Sciatic nerve (tissue), 2 donors: Measurements from ENCODE around the gene PAN2. TPM values are rescaled to one million over a fixed set of nuclear protein-coding genes. Genes with fewer than 3 reads are reported as not detected.
"Not testable (repeated sequence)": the region's sequence is repeated elsewhere in the genome, so short reads cannot be mapped to it uniquely, and the experiment has no call there.

Experiments
- ATAC-seq: fragments of 200-7000 bp; cut with Tn5 transposase; one replicate; pipeline ENCODE4 v1.9.1; 2020; ENCODE audit warnings: mild to moderate bottlenecking, moderate library complexity
- DNase-seq: peaks from one replicate; pipeline ENCODE4 v3.0.0-alpha.2; 2020; ENCODE audit warnings: low spot score
- intact Hi-C: fragments of 100-400 bp; cut with DNase I; formaldehyde crosslinking; loops from one replicate; pipeline ENCODE4 v1.14.2; 2022
- total RNA-seq: library from RNA; stranded (reverse); fragmentation: NEBNext Ultra II Directional; extraction: Animal tissue kit (Norgen Biotek cat#: 25700); gene quantifications from one replicate; pipeline ENCODE4 v1.2.1, GENCODE V29; 2021
- donor health status: DM: no; HTN: no; CAD: no.
- donor health status: DM: no; HTN: no; CAD: no.

PAN2 gene
- total RNA-seq, 1 donor from 2014 or later, result 101 TPM

- intact Hi-C loops, DNase-seq, ATAC-seq: not testable (repeated sequence)
These were observed 49.5 kb downstream of the PAN2 start for GRCh38 chr12:56284263-56284662.

GRCh38 chr12:56282579-56282978 is 51.2 kb downstream of the PAN2 start:
- DNase-seq (no peak), ATAC-seq (no peak)
- intact Hi-C loops, result no loop called here

- intact Hi-C loops, result no loop called here
- no peak for DNase-seq
- no peak for ATAC-seq
These were observed 51.8 kb downstream of the PAN2 start for GRCh38 chr12:56282030-56282429.

- intact Hi-C loops, result no loop called here
- ATAC-seq (no peak), DNase-seq (no peak)
These were observed 53.0 kb downstream of the PAN2 start for GRCh38 chr12:56280849-56281248.

GRCh38 chr12:56278905-56279304 is 54.9 kb downstream of the PAN2 start:
- intact Hi-C loops, result no loop called here

GRCh38 chr12:56274299-56274698 is 59.5 kb downstream of the PAN2 start:
- DNase-seq, result no peak
- no peak for ATAC-seq
- intact Hi-C loops, result no loop called here

More at GRCh38 chr12:56278905-56279304, 54.9 kb downstream of the PAN2 start:
- DNase-seq (no peak), ATAC-seq (no peak)

- intact Hi-C loops, DNase-seq: not testable (repeated sequence)
These were observed 61.3 kb downstream of the PAN2 start for GRCh38 chr12:56272468-56272867.

GRCh38 chr12:56271031-56271430 is 62.8 kb downstream of the PAN2 start:
- intact Hi-C loops, result no loop called here
- DNase-seq (no peak), ATAC-seq (no peak)

More at GRCh38 chr12:56272468-56272867, 61.3 kb downstream of the PAN2 start:
- ATAC-seq, result not testable (repeated sequence)

- intact Hi-C loops, result no loop called here
- DNase-seq (peak; percentile 72), ATAC-seq (peak; percentile 27)
These were observed 66.2 kb downstream of the PAN2 start for GRCh38 chr12:56267443-56268071.

- DNase-seq, result peak; percentile 95
- intact Hi-C loops, result no loop called here
- peak; percentile 95 for ATAC-seq
These were observed 66.9 kb downstream of the PAN2 start, which contains the start of gene COQ10A for GRCh38 chr12:56266693-56267442. TSS of gene COQ10A (plus strand) at chr12:56266942. CDS start at chr12:56267119, 177 bp downstream.

Other genes starting within 250 kb of the PAN2 start
- 79.6 TPM for gene PA2G4, start 229.4 kb downstream of the PAN2 start, total RNA-seq
- 2,818 TPM for gene RPL41, start 217.4 kb downstream of the PAN2 start, total RNA-seq
- gene ZC3H10, start 215.7 kb downstream of the PAN2 start, total RNA-seq, result 9.0 TPM
- 85.9 TPM for gene ESYT1, start 205.7 kb downstream of the PAN2 start, total RNA-seq
- gene MYL6B, start 181.4 kb downstream of the PAN2 start, total RNA-seq, result 40.0 TPM
- 993 TPM for gene MYL6, start 175.6 kb downstream of the PAN2 start, total RNA-seq
- gene SMARCC2, start 144.5 kb downstream of the PAN2 start, total RNA-seq, result 160 TPM
- gene RNF41, start 112.1 kb downstream of the PAN2 start, total RNA-seq, result 40.7 TPM
- gene NABP2, start 109.7 kb downstream of the PAN2 start, total RNA-seq, result 18.5 TPM
- 0.80 TPM for gene SLC39A5, start 103.9 kb downstream of the PAN2 start, total RNA-seq
- 40.1 TPM for gene ANKRD52, start 75.6 kb downstream of the PAN2 start, total RNA-seq
- 8.3 TPM for gene COQ10A, start 67.1 kb downstream of the PAN2 start, total RNA-seq
- gene CS, start 33.7 kb downstream of the PAN2 start, total RNA-seq, result 106 TPM
- 87.3 TPM for gene CNPY2, start 18.0 kb downstream of the PAN2 start, total RNA-seq
- gene IL23A, start 4.9 kb upstream of the PAN2 start, total RNA-seq, result not detected
- 195 TPM for gene STAT2, start 26.1 kb upstream of the PAN2 start, total RNA-seq
- not detected for gene APOF, start 28.9 kb upstream of the PAN2 start, total RNA-seq
- 4.4 TPM for gene TIMELESS, start 115.4 kb upstream of the PAN2 start, total RNA-seq
- gene MIP, start 120.7 kb upstream of the PAN2 start, total RNA-seq, result not detected
- 2.9 TPM for gene SPRYD4, start 134.6 kb upstream of the PAN2 start, total RNA-seq
- 0.98 TPM for gene GLS2, start 154.2 kb upstream of the PAN2 start, total RNA-seq
- 90.6 TPM for gene RBMS2, start 187.8 kb upstream of the PAN2 start, total RNA-seq